ENCODE data around the gene UPF2. TPM values are rescaled to one million over a fixed set of nuclear protein-coding genes. Genes with fewer than 3 reads are reported as not detected.

Gene UPF2, protein sequence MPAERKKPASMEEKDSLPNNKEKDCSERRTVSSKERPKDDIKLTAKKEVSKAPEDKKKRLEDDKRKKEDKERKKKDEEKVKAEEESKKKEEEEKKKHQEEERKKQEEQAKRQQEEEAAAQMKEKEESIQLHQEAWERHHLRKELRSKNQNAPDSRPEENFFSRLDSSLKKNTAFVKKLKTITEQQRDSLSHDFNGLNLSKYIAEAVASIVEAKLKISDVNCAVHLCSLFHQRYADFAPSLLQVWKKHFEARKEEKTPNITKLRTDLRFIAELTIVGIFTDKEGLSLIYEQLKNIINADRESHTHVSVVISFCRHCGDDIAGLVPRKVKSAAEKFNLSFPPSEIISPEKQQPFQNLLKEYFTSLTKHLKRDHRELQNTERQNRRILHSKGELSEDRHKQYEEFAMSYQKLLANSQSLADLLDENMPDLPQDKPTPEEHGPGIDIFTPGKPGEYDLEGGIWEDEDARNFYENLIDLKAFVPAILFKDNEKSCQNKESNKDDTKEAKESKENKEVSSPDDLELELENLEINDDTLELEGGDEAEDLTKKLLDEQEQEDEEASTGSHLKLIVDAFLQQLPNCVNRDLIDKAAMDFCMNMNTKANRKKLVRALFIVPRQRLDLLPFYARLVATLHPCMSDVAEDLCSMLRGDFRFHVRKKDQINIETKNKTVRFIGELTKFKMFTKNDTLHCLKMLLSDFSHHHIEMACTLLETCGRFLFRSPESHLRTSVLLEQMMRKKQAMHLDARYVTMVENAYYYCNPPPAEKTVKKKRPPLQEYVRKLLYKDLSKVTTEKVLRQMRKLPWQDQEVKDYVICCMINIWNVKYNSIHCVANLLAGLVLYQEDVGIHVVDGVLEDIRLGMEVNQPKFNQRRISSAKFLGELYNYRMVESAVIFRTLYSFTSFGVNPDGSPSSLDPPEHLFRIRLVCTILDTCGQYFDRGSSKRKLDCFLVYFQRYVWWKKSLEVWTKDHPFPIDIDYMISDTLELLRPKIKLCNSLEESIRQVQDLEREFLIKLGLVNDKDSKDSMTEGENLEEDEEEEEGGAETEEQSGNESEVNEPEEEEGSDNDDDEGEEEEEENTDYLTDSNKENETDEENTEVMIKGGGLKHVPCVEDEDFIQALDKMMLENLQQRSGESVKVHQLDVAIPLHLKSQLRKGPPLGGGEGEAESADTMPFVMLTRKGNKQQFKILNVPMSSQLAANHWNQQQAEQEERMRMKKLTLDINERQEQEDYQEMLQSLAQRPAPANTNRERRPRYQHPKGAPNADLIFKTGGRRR
- 8.1 TPM for polyA plus RNA-seq (2012; ENCODE audit: insufficient read length, low read depth)

GRCh38 chr10:12042797-12043651 is at the start of gene UPF2:
TSS of gene UPF2 (minus strand) at chr10:12042809. CDS start at chr10:12035423, 7,386 bp downstream.
- TF ChIP-seq, protein P1, sequence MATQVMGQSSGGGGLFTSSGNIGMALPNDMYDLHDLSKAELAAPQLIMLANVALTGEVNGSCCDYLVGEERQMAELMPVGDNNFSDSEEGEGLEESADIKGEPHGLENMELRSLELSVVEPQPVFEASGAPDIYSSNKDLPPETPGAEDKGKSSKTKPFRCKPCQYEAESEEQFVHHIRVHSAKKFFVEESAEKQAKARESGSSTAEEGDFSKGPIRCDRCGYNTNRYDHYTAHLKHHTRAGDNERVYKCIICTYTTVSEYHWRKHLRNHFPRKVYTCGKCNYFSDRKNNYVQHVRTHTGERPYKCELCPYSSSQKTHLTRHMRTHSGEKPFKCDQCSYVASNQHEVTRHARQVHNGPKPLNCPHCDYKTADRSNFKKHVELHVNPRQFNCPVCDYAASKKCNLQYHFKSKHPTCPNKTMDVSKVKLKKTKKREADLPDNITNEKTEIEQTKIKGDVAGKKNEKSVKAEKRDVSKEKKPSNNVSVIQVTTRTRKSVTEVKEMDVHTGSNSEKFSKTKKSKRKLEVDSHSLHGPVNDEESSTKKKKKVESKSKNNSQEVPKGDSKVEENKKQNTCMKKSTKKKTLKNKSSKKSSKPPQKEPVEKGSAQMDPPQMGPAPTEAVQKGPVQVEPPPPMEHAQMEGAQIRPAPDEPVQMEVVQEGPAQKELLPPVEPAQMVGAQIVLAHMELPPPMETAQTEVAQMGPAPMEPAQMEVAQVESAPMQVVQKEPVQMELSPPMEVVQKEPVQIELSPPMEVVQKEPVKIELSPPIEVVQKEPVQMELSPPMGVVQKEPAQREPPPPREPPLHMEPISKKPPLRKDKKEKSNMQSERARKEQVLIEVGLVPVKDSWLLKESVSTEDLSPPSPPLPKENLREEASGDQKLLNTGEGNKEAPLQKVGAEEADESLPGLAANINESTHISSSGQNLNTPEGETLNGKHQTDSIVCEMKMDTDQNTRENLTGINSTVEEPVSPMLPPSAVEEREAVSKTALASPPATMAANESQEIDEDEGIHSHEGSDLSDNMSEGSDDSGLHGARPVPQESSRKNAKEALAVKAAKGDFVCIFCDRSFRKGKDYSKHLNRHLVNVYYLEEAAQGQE (IDR thresholded peaks at IDR 0.05; ENCODE audit: insufficient read depth in 1 of 2, low read depth in 2 of 2, low read length in 2 of 2) = no peak
- TF ChIP-seq POLR2AphosphoS5 (IDR thresholded peaks at IDR 0.05; ENCODE audit: low read depth, low read length) (no peak), TAF1 (IDR thresholded peaks at IDR 0.05; ENCODE audit: borderline replicate concordance, insufficient read depth, low read length) (peak; percentile 46; the same call in 1 of the 2 replicates), FOXP2 (optimal IDR thresholded peaks at IDR 0.05; ENCODE audit: borderline replicate concordance, extremely low read depth, extremely low read length, insufficient read depth) (peak; percentile 45), SIN3A (IDR thresholded peaks at IDR 0.05; ENCODE audit: borderline replicate concordance, insufficient read depth, low read length) (no peak)

DNA sequence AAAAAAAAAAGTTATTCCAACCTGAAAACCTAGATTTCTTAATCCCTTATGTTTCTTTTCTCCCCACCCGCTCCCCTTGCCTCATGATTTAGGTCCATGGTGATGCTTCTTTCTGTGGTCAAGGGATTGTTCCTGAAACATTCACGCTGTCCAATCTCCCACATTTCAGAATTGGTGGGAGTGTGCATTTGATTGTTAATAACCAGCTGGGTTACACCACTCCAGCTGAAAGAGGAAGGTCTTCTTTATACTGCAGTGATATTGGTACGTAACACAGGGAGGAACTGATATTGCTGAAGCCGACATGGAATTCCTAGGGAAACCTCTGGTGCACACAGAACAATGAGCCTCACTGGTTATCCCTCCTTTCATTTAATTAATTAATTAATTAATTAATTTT is 48.8 kb upstream of the UPF2 start:
- no peak for TF ChIP-seq SIN3A (IDR thresholded peaks at IDR 0.05; ENCODE audit: borderline replicate concordance, insufficient read depth, low read length)
- no peak for TF ChIP-seq POLR2AphosphoS5 (IDR thresholded peaks at IDR 0.05; ENCODE audit: low read depth, low read length)

DNA sequence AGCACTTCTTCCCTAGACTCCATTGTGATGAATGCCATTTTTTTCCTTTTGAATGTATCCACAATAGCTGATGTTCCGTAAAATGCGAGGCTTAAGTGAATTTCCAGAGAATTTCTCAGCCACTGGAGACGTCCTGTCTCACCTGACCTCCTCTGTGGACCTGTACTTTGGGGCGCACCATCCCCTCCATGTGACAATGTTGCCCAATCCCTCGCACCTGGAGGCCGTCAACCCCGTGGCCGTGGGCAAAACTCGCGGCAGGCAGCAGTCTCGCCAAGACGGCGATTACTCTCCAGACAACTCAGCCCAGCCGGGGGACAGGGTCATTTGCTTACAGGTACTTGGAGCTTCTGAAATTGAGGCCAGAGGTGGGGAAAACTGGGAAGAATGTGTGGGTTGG is 46.3 kb upstream of the UPF2 start:
- TF ChIP-seq POLR2AphosphoS5 (IDR thresholded peaks at IDR 0.05; ENCODE audit: low read depth, low read length) (no peak), FOXP2 (optimal IDR thresholded peaks at IDR 0.05; ENCODE audit: borderline replicate concordance, extremely low read depth, extremely low read length, insufficient read depth) (no peak), TAF1 (IDR thresholded peaks at IDR 0.05; ENCODE audit: borderline replicate concordance, insufficient read depth, low read length) (no peak), SIN3A (IDR thresholded peaks at IDR 0.05; ENCODE audit: borderline replicate concordance, insufficient read depth, low read length) (no peak)
- TF ChIP-seq, protein P1 (IDR thresholded peaks at IDR 0.05; ENCODE audit: insufficient read depth in 1 of 2, low read depth in 2 of 2, low read length in 2 of 2) = no peak

- no peak for TF ChIP-seq TAF1 (IDR thresholded peaks at IDR 0.05; ENCODE audit: borderline replicate concordance, insufficient read depth, low read length)
- TF ChIP-seq POLR2AphosphoS5 (IDR thresholded peaks at IDR 0.05; ENCODE audit: low read depth, low read length) = no peak
- TF ChIP-seq, protein P1 (IDR thresholded peaks at IDR 0.05; ENCODE audit: insufficient read depth in 1 of 2, low read depth in 2 of 2, low read length in 2 of 2) = no peak
- no peak for TF ChIP-seq FOXP2 (optimal IDR thresholded peaks at IDR 0.05; ENCODE audit: borderline replicate concordance, extremely low read depth, extremely low read length, insufficient read depth)
- TF ChIP-seq SIN3A (IDR thresholded peaks at IDR 0.05; ENCODE audit: borderline replicate concordance, insufficient read depth, low read length) = no peak
These were observed 39.4 kb upstream of the UPF2 start for GRCh38 chr10:12081879-12082557.
